GM21619 (cell line): ENCODE measurements around the gene CLDN9.

Experiments used
- ATAC-seq: cut with Tn5 transposase; IDR thresholded peaks from one replicate; pipeline ENCODE4 v1.9.1; 2021; ENCODE audit not compliant: unreplicated experiment

Gene CLDN9

DNA sequence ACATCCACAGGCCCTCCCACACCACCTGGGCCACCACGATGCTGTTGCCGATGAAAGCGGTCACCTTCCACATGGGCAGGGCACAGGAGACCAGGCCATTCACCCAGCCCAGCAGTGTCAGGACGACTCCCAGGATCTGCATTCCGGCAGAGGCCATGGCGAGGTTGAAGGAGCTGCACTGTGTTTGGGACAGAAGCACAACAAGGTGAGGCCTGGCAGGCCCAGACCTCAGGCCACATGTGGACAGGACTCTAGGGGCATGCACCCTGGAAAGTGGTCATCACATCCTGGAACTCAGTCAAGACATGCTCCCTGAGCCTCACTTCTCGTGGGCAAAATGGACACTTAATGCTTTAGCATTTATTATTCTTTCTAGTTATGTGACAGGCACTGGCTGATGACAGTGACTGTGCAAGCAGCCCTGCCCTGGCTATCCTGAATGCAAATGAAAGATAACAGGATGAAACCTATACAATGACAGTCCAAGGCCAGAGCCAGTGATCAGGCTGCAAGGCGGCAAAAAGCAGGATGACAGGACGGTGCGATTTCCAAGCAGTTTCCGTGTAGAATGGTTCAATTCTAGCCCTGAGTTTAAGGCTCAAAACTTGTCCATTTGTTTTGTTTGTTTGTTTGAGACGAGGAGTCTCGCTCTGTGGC is 3.3 kb downstream of the CLDN9 start:
- ATAC-seq: no peak

DNA sequence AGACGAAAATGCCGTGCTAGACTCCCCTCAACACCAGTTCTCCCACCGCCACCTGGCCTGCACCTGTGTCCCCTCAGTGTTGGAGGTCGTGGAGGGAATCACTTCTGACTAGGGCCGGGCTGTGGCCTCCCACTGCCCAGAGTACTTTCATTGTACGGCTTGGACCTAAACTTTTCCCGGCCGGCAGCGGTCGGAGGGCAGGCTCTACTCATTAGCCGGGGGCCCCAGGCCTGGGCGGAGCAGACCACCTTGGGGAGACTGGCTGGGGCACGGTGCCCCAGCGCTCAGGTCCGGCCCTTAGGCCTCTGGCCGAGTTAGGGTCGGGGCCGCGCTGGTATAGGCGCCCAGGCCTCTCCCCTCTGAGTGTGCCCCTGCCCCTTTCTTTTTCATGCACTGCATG is 4.6 kb downstream of the CLDN9 start:
- no peak for ATAC-seq

DNA sequence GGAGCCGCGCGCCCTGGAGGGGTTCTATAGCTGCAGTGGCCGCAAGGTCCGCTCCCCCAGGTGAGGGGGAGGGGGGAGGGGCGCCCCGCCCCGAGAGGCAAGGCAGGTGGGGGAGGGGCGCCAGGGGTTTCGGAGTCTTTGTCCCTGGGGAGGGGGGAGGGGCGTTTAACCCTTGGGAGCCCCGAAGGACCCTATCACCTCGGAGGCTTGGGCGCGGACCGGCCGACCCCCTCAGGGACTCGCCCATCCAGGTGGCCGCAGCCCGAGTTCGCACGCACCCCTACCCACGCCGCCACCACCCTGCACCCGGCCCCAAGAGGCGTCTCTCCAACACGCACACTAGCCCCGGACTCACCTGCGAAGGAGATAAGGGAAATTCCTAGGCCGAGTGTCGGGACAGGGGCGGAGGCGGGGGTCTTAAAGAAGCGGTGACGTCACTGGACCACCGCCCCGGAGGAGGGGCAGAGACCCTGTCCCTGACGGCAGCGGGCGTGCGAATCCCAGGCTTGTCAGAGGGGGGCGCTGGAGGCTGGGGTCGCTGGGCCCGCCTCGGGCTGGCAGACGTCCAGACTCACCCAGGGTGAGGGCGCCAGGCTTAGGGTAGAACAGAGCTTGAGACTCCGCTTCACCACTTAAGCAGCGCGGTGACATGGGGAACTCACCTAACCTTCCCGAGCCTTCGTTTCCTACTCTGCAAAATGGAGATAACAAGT is 5.2 kb downstream of the CLDN9 start, which contains the start of gene CLDN6:
TSS of gene CLDN6 (minus strand) at position 390 of the 713 bp plus-strand sequence. CDS start 2,162 bp downstream, outside the sequence.
- ATAC-seq: no peak

DNA sequence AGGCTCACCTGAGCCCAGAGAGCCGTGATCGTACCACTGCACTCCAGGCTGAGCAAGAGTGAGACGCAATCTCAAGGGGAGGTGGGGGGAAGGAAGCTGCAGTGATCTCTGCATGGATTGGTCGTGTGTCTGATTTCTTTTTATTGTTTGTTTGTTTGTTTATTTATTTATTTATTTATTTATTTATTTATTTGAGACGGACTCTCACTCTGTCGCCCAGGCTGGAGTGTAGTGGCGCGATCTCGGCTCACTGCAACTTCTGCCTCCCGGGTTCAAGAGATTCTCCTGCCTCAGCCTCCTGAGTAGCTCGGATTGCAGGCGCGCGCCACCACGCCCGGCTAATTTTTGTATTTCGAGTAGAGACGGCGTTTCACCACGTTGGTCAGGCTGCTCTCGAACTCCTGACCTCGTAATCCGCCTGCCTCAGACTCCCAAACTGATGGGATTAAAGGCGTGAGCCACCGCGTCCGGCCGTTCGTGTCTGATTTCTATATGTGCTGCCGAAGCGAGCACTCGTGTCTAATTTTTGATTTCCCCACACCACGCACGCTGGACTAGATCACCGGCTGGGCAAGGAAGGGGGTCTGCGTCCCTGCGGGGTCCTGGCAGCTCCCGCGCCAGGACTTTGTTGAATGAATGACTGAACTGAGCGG is 7.0 kb downstream of the CLDN9 start:
- ATAC-seq: no peak

- ATAC-seq: no peak
Measured at GRCh38 chr16:3020247-3020603, 7.5 kb downstream of the CLDN9 start, which contains the start of gene TNFRSF12A. Gene TNFRSF12A (plus strand): TSS chr16:3020368. CDS start chr16:3020398, 30 bp downstream.

GRCh38 chr16:3020604-3021448 is 8.1 kb downstream of the CLDN9 start:
- no peak for ATAC-seq

GRCh38 chr16:3021449-3022207 is 8.9 kb downstream of the CLDN9 start:
- ATAC-seq: no peak

GRCh38 chr16:3022208-3022683 is 9.5 kb downstream of the CLDN9 start:
- no peak for ATAC-seq

DNA sequence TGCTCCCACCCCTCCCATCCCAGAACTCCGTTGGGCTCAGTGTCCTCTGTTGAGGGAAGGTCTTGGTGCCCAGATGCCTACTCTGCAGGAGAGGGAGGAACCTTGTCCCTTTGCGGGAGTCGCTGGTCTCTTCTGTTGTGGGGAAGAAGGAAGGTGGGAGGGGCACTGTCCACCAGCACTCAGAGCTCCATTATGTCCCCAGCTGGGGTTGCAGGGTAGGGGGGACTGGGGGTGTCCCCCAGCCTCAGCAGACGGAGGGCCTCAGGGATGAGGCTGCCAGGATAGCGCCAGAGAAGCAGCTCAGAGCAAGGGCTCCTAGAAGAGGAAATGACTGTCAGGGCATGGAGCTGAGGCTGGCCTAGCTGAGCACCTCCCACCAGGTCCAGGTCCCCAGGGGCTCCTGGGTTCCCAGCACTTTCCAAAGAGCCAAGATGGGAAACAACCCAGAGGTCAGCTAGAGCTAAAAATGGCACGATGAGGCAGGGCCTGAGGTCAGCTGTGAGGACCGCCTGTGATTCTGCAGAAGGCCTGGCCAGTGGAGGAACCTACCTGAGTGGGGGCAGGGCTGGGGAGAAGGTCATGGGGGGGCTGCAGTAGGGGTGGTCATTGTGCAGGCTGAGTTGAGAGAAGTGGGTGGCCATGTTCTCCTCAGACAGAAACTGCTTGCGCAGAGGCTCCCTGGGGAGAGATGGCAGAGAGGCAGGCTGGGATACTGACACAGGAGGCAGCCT is 10.1 kb downstream of the CLDN9 start:
- ATAC-seq: no peak

DNA sequence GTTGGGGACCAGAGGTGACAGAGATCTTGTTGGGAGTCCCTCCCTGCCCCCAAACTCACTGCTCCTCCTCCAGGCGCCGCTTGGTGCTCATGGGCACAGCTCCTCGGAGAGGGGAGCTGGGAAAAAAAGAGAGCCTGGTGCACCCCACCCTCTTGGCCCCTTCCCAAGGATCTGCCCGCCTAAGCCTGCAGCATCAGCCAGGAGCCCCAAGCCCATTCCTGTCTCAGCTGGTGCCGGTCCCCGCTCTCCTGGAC is 10.6 kb downstream of the CLDN9 start:
- ATAC-seq: no peak

DNA sequence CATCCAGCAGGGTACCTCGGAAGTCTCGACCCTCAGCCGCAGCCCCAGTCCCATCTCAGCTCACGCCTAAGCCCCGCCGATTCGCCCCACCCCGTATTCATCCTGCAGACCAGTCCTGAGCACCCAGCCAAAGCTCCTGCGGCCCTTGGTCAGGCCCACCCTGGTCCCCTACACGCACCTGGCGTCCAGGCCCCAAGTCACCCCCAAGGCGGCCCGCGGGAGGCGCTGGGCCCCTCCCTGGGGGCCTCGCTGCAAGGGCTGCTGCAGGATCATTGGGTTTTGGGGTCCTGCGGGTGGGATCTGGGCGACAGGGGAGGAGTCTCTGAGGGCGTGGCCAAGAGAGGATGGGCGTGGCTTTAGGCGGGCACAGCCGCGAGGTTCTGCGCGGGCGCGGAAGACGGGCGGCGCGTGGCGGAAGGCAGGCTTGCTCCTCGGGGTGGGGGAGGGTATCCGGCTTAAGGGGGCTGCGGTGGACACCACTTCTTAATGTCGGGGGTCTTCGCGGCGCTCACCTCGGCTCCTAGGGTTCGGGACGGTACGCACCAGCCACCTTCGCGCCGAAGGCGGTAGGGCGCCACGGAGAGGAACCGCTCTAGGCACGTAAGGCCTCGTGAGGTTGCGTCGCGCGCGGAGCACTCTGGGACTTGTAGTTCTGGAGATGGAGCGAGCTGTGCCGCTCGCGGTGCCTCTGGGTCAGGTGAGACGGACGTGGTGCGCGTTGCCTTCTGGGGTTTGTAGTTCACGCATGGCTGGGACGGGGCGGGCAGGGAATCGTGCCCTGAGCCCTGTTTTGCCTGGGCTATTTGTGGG is 11.2 kb downstream of the CLDN9 start, which contains the start of the genes HCFC1R1 and THOC6:
TSS of gene HCFC1R1 (minus strand) at position 274 of the 810 bp plus-strand sequence. CDS start at position 273, 1 bp downstream.
TSS of gene THOC6 (plus strand) at position 367 of the 810 bp plus-strand sequence. CDS start at position 659, 292 bp downstream.
- ATAC-seq: peak; percentile 63

DNA sequence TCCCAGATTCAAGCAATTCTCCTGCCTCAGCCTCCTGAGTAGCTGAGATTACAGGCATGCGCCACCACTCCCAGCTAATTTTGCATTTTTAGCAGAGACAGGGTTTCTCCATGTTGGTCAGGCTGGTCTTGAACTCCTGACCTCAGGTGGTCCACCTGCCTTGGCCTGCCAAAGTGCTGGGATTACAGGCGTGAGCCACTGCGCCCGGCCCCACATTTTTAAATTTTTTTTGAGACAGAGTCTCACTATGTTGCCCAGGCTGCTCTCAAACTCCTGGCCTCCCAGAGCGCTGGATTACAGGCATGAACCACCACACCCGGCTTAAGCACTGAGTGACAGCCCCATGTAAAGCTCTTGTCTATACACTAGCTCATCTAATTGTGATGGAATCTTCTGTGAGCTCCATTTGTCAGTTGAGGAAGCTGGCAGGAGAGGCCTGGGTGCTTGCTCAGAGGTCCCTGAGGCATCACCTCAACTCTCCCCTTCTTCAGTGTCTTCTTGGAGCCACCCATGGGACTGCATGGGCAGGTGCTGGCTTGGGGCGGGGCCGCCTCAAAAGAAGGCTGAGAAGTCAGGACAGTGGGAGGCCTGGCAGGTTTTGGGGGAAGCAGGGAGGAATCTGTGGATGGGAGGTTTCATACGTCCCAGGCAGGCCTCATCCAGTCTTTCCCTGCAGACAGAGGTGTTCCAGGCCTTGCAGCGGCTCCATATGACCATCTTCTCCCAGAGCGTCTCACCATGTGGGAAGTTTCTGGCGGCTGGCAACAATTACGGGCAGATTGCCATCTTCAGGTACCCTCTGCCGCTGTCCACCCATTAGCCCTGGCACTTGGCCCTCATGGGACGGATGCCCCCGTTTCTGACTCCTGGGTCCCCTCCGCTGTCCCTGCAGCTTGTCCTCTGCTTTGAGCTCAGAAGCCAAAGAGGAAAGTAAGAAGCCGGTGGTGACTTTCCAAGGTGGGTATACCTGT is 12.6 kb downstream of the CLDN9 start:
- ATAC-seq: no peak

- no peak for ATAC-seq
Measured at GRCh38 chr16:3026003-3026378, 13.3 kb downstream of the CLDN9 start.

DNA sequence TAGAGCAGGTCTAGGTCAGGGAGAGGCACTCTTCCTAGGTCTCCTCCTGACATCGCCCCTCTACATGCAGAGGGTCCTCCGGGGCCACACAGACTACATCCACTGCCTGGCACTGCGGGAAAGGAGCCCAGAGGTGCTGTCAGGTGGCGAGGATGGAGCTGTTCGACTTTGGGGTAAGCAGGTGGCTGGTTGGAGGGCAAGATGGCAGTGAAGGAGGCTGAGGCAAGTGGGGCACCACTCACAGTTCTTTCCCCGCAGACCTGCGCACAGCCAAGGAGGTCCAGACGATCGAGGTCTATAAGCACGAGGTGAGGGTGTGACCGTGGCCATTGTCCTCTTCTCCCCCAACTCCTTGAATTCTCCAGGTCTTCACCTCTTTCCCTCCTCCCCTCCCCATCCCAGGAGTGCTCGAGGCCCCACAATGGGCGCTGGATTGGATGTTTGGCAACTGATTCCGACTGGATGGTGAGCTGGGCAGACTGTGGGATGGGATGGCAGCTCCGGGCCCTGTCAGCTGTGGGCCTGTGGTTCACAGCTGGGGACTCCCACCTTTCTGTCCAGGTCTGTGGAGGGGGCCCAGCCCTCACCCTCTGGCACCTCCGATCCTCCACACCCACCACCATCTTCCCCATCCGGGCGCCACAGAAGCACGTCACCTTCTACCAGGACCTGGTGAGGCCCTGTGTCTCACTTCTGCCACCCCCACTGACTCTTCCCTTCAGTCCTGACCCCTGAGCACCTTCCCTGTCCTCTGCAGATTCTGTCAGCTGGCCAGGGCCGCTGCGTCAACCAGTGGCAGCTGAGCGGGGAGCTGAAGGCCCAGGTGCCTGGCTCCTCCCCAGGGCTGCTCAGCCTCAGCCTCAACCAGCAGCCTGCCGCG is 14.1 kb downstream of the CLDN9 start:
- ATAC-seq: no peak

DNA sequence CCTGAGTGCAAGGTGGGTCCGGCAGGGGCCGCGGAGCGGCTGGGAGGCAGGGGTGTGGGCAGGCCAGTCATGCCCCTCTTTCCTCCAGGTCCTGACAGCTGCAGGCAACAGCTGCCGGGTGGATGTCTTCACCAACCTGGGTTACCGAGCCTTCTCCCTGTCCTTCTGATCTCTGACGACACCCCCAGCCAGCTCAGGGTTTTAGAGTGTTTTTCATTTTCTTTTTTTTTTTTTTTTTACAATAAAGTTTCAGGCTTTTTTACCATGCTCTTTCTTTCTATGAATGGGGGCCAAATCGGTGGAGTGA is 14.7 kb downstream of the CLDN9 start:
- ATAC-seq: no peak

DNA sequence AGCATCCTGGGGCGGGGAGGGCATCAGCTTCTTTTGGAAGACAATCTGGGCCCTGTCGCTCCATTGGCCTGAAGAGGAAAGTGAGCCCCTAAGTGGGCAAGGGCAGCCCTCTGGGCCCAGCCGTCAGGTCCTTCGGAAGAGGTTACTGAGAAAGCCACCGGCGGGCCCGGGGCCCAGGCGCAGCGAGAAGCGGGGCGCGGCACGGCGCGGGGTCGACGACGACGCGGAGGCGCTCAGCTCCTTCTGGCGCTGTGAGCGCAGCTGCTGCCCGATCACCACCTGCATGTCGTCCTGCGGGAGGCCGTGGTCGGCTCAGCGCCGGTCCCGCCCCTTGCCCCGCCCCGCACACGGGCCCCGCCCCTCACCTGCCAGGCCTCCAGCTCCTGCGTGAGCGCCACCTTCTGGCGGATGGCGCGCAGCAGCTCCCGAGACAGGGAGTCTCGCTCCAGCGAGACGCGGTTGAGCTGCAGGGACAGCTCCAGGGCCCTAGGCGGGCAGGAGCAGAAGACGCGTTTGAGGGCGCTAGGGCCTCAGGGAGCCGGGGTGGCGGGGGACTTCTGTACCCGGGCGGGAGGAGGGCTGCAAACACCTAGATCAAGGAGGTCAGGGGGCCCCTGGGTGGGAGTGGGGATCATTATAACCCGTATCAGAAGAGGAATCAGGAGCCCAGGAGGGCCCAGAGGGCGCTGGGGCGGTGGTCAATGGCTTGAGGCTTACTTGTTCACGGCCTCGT is 15.4 kb downstream of the CLDN9 start:
- no peak for ATAC-seq
